K562 (cell line): ENCODE data around the gene TUBB4B. TPM values are rescaled to one million over a fixed set of nuclear protein-coding genes. Genes with fewer than 3 reads are reported as not detected.

Experiments
- ATF1 ChIP-seq, 2 experiments: fragments of 450-650 bp in 1 of 2; IDR thresholded peaks; 2 replicates each; pipeline ENCODE4 v1.6.1; 2016; ENCODE audit warnings: missing compliant biosample characterization in 1 of 2, missing genetic modification characterization in 1 of 2
- ATF7 ChIP-seq: fragments of 450-650 bp; IDR thresholded peaks from 2 replicates; pipeline ENCODE4 v1.7.1; 2014; ENCODE audit warnings: mild to moderate bottlenecking, moderate library complexity
- CBX3 ChIP-seq, 2 experiments: IDR thresholded peaks; 1 replicate in 1 of 2; 2 replicates in 1 of 2; pipeline ENCODE4 v1.6.1; 2012; ENCODE audit warnings: inconsistent platforms in 2 of 2, low read length in 2 of 2, borderline replicate concordance in 1 of 2, control low read depth in 1 of 2
- ETS1 ChIP-seq: conservative IDR thresholded peaks from 2 replicates; pipeline ENCODE4 v1.6.1; 2011; ENCODE audit warnings: low read depth, mild to moderate bottlenecking, low read length; ENCODE audit not compliant: control insufficient read depth
- GATA2 ChIP-seq: sonication (generic); formaldehyde crosslinking; IDR thresholded peaks from 2 replicates; pipeline ENCODE4 v1.4.0; 2020; ENCODE audit warnings: mild to moderate bottlenecking, missing genetic modification reagents
- GATAD2A ChIP-seq: fragments of 450-650 bp; IDR thresholded peaks from 2 replicates; pipeline ENCODE4 v1.6.1; 2017
- JUNB ChIP-seq: fragments of 450-650 bp; formaldehyde crosslinking; conservative IDR thresholded peaks from 2 replicates; pipeline ENCODE4 v1.4.0; 2020; ENCODE audit warnings: mild to moderate bottlenecking
- KLF6 ChIP-seq: fragments of 250-450 bp; sonication (Bioruptor Pico); IDR thresholded peaks from 2 replicates; pipeline ENCODE4 v1.4.0; 2020; ENCODE audit warnings: mild to moderate bottlenecking, moderate library complexity, borderline replicate concordance
- MEF2D ChIP-seq: conservative IDR thresholded peaks from 2 replicates; pipeline ENCODE4 v1.6.1; 2016; ENCODE audit warnings: low read depth, missing genetic modification characterization, missing compliant biosample characterization
- NFATC3 ChIP-seq: fragments of 450-650 bp; IDR thresholded peaks from 2 replicates; pipeline ENCODE4 v1.6.1; 2017; ENCODE audit warnings: mild to moderate bottlenecking
- NR4A1 ChIP-seq, 2 experiments: fragments of 250-450 bp in 1 of 2; fragments of 450-650 bp in 1 of 2; sonication (Bioruptor Pico) in 1 of 2; IDR thresholded peaks; 2 replicates each; pipeline versions ENCODE4 v1.4.0 to v1.6.1; 2016 to 2020; ENCODE audit warnings: mild to moderate bottlenecking in 2 of 2, missing compliant biosample characterization in 1 of 2, missing genetic modification characterization in 1 of 2, moderate library complexity in 1 of 2
- PHB2 ChIP-seq: fragments of 450-650 bp; IDR thresholded peaks from 2 replicates; pipeline ENCODE4 v1.6.1; 2017; ENCODE audit warnings: low read depth
- SIRT6 ChIP-seq: IDR thresholded peaks from one replicate; pipeline ENCODE4 v1.6.1; 2012; ENCODE audit warnings: low read depth, mild to moderate bottlenecking, control low read depth, inconsistent platforms, low read length, moderate library complexity
- THRAP3 ChIP-seq: fragments of 450-650 bp; IDR thresholded peaks from 2 replicates; pipeline ENCODE4 v1.6.1; 2016; ENCODE audit warnings: mild to moderate bottlenecking, inconsistent platforms, borderline replicate concordance
- ZFP36 ChIP-seq: fragments of 150-350 bp; IDR thresholded peaks from 2 replicates; pipeline ENCODE4 v1.6.1; 2018; ENCODE audit warnings: low read length, low read depth; ENCODE audit not compliant: partially characterized antibody
- ZNF197 ChIP-seq: fragments of 200-800 bp; sonication (Bioruptor generic); IDR thresholded peaks from 2 replicates; pipeline ENCODE4 v1.6.1; 2016; ENCODE audit warnings: low read depth, missing genetic modification characterization, missing compliant biosample characterization
- ZNF263 ChIP-seq: sonication (generic); formaldehyde crosslinking; IDR thresholded peaks from 2 replicates; pipeline ENCODE4 v1.8.0; 2022; ENCODE audit warnings: mild to moderate bottlenecking, missing genetic modification reagents, borderline replicate concordance
- ZNF282 ChIP-seq: sonication (generic); formaldehyde crosslinking; IDR thresholded peaks from 2 replicates; pipeline ENCODE4 v1.8.1; 2023; ENCODE audit warnings: missing genetic modification reagents
- ZNF431 ChIP-seq: sonication (generic); formaldehyde crosslinking; IDR thresholded peaks from 2 replicates; pipeline ENCODE4 v1.8.0; 2022; ENCODE audit warnings: mild to moderate bottlenecking, missing genetic modification reagents
- ZNF707 ChIP-seq: fragments of 250-450 bp; sonication (Bioruptor Pico); conservative IDR thresholded peaks from 2 replicates; pipeline ENCODE4 v1.8.0; 2022; ENCODE audit warnings: inconsistent platforms, mild to moderate bottlenecking, moderate library complexity
- ZNF76 ChIP-seq: fragments of 250-450 bp; sonication (Bioruptor Pico); IDR thresholded peaks from 2 replicates; pipeline ENCODE4 v1.4.0; 2020; ENCODE audit warnings: mild to moderate bottlenecking, moderate library complexity, borderline replicate concordance
- polyA plus RNA-seq, 8 experiments: library from polyadenylated mRNA; depleted of rRNA in 4 of 8; stranded (reverse) in 5 of 8; unstranded in 3 of 8; fragments of >200 nt; fragmentation: Nextera tagmentation in 2 of 8; fragmentation: Illumina TruSeq in 1 of 8; extraction: Ambion mirVana in 2 of 8; extraction: Trizol in 1 of 8; gene quantifications; 2 replicates each; pipeline versions ENCODE4 v1.2.1 to v1.2.3, GENCODE V29; 2011 to 2014; ENCODE audit warnings: inconsistent platforms in 1 of 8, missing spikeins in 1 of 8
- total RNA-seq, 7 experiments: library from RNA; depleted of rRNA in 6 of 7; stranded (reverse); fragments of >200 nt in 6 of 7; fragmentation: Illumina TruSeq in 2 of 7; extraction: Trizol in 2 of 7; gene quantifications; 2 replicates each; pipeline versions ENCODE4 v1.2.1 to v1.2.3, GENCODE V29; 2011 to 2021; ENCODE audit warnings: low replicate concordance in 1 of 7
- TF ChIP-seq, protein P1 (sequence below): sonication (generic); formaldehyde crosslinking; IDR thresholded peaks from 2 replicates; pipeline ENCODE4 v1.4.0; 2020; ENCODE audit warnings: mild to moderate bottlenecking, missing genetic modification reagents
- TF ChIP-seq, protein P2 (sequence below): fragments of 250-450 bp; sonication (Bioruptor Pico); IDR thresholded peaks from 2 replicates; pipeline ENCODE4 v1.4.0; 2020

TUBB4B gene
- total and polyA plus RNA-seq, 9 of the 15 experiments (the other 6 are each of a cell fraction or from before 2014, with no cell fraction given): 24.1 to 443 (median 268) TPM

- TF ChIP-seq, protein P1, sequence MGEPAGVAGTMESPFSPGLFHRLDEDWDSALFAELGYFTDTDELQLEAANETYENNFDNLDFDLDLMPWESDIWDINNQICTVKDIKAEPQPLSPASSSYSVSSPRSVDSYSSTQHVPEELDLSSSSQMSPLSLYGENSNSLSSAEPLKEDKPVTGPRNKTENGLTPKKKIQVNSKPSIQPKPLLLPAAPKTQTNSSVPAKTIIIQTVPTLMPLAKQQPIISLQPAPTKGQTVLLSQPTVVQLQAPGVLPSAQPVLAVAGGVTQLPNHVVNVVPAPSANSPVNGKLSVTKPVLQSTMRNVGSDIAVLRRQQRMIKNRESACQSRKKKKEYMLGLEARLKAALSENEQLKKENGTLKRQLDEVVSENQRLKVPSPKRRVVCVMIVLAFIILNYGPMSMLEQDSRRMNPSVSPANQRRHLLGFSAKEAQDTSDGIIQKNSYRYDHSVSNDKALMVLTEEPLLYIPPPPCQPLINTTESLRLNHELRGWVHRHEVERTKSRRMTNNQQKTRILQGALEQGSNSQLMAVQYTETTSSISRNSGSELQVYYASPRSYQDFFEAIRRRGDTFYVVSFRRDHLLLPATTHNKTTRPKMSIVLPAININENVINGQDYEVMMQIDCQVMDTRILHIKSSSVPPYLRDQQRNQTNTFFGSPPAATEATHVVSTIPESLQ (CRISPR knock-in tag): peak; percentile 41; the same call in 1 of the 2 replicates
- TF ChIP-seq ZNF282 (CRISPR knock-in tag) (no peak), KLF6 (CRISPR knock-in tag) (peak; percentile 13; the same call in 1 of the 2 replicates), JUNB (0 out of 2 replicates have a peak, but pooled peaks have one; percentile 18), ZFP36 (no peak), ZNF197 (CRISPR knock-in tag) (no peak), ZNF707 (CRISPR knock-in tag) (no peak), MEF2D (tag) (no peak), ATF1 (CRISPR knock-in tag; IDR thresholded peaks at IDR 0.05) (no peak), ATF1 (tag; IDR thresholded peaks at IDR 0.05) (peak; percentile 72), GATAD2A (peak; percentile 70; the same call in 1 of the 2 replicates), SIRT6 (no peak), ZNF263 (no peak; the same call in 1 of the 2 replicates), NR4A1 (CRISPR knock-in tag; IDR thresholded peaks at IDR 0.05) (no peak), NR4A1 (tag; IDR thresholded peaks at IDR 0.05) (peak; percentile 74; the same call in 1 of the 2 replicates), GATA2 (peak; percentile 89), ATF7 (peak; percentile 82; the same call in 1 of the 2 replicates), ZNF431 (CRISPR knock-in tag) (no peak), ZNF76 (CRISPR knock-in tag) (no peak), PHB2 (no peak), CBX3 (IDR thresholded peaks at IDR 0.05; ENCODE audit: borderline replicate concordance in 1 of 2, low read length in 2 of 2) (peak in 1 of 2 experiments; percentile 47; a peak in 1 of 3 replicates), NFATC3 (no peak), THRAP3 (no peak), ETS1 (peak; percentile 60)
- TF ChIP-seq, protein P2, sequence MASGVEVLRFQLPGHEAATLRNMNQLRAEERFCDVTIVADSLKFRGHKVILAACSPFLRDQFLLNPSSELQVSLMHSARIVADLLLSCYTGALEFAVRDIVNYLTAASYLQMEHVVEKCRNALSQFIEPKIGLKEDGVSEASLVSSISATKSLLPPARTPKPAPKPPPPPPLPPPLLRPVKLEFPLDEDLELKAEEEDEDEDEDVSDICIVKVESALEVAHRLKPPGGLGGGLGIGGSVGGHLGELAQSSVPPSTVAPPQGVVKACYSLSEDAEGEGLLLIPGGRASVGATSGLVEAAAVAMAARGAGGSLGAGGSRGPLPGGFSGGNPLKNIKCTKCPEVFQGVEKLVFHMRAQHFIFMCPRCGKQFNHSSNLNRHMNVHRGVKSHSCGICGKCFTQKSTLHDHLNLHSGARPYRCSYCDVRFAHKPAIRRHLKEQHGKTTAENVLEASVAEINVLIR (CRISPR knock-in tag): no peak
These were observed 4.7 kb upstream of the TUBB4B start (continued) for GRCh38 chr9:137236238-137236935.
